CD4-positive, alpha-beta T cell treated with Interleukin-2 at 100 ng/mL for 4 hours (primary cell): Measurements from ENCODE around the gene SAMD4A.
"Not testable (repeated sequence)": the region's sequence is repeated elsewhere in the genome, so short reads cannot be mapped to it uniquely, and the experiment has no call there.

ENCODE experiments used
- DNase-seq: peaks from one replicate; pipeline ENCODE4 v3.0.0-alpha.2; 2020; ENCODE audit warnings: low spot score

The SAMD4A gene

DNA sequence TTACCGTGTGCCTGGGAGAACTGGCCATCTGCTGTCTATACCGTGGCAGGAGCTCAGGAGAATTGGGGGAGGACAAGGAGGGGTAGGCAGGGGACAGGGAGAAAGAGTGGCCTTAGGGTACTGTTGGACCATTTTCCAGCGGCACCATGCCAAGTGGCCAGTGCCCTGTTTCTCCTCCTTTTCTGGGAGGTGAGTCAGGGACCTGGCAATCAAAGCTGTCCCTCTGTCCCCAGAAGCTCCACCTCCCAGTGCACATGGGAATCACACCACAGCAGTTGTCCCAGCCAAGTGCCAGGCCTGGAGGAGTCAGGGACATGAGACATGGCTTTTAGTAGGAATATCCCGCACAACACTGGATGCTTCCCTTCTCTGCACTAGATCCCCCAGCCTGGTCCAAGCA is 217.7 kb downstream of the SAMD4A start:
- DNase-seq = no peak

DNA sequence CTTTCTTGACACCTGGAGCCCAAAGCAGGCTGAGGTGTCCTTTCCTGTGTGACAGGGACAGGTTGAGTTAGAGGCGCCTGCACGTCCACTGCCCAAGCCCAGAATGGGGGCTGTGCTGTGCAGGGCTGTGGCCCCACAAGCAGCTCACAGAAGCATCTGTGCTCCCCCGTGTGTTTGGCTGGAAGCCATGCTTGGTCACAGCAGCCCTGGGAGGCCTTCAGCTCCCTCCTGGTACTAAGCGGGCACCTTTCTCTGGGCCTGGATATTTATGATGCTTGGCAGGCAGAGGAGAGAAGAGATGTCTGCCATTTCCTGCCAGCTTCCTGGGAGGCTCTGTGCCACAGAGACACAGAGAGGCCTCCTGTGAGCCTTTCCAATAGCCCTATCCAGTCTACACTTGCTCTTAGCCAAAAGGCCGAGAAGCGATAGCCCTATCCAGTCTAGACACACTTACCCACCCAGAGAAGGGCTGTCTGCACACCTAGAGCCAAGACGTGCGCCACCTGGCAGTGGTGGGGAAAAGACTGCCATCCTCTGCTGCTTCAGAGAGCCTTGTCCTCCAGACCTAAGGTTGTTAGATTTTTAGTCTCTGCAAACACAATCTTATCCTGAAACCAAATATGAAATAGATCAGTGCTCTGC is 218.3 kb downstream of the SAMD4A start:
- no peak for DNase-seq

DNA sequence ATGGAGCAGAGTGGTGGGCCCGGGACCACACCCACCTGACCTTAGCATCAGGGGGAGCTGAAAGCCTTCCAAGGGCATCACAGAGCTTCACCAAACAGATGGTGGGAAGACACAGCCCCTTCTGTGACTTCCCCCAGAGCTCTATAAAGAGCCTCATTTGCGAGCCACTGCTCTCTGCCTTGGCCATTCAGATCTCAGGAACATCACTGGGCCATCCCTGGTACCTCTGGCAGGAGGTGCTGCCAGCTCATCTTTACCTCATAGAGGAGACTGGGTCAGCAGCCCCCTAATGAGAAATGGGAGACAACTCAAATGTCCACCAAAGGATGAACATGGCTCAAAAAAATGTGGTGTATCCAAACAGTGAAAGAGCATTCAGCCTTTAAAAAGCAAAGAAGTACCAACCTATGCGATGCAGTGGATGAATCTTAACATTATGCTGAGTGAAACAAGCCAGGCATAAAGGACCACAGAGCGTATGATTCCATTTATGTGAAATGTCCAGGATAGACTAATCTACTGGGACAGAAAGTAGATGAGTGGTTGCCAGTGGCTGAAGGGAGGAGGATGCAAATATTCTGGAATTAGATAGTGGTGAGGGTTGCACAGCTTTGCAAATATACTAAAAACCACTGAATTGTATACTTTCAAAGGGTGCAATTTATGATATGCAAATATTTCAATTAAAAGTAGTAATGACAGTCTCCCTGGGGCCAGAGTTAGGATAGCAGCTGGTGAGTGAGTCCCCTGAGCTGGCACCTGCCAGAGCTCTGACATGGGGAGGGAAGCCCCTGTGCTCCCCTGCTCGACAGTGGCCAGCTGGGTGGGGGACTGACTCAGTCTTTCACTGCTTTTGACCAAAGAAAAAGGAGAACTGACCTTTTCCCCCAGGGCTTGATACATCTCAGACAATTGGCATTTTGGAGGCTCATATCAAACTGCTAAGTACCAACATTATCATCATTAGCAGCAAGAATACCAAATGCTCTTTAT is 219.1 kb downstream of the SAMD4A start:
- DNase-seq = no peak

- DNase-seq = no peak
Observed at GRCh38 chr14:54786838-54787237, 219.9 kb downstream of the SAMD4A start.

DNA sequence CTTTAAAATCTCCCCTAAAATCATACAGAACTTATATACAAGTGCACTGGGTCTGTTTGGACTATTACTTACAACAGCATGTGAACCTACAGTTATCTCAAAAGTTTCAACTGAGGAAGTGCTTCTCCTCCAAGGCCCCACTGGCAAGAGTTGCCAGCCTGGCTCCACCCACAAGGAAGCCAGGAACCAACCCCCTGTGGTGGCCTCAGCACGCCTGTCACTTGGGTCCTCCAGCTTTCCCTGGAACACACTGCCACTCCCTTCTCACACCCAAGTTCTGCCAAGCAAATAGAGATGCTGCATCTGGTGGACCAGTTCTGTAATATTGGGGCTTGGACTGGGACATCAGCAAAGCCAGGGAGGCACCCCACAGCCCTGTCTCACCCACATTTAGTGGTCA is 220.3 kb downstream of the SAMD4A start:
- no peak for DNase-seq

DNA sequence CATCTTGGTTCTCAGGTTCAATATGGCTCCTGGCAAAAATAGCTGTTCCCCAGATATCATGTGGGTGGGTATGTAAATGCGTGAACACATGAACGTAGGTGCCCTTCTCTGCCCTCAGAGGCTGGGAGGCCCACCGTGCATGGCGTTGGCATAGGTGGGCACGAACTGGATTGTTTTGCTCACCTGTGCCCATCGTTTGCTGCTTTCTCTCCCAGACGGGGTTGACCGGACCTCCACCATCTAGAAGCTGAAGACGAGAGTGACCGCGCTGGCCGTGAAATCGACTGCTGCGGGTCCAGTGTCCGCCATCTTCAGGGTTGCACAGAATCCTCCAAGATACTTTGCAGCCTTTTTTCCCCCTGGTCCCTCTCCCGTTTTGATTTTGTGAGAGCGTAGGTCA is 221.8 kb downstream of the SAMD4A start:
- DNase-seq = no peak

DNA sequence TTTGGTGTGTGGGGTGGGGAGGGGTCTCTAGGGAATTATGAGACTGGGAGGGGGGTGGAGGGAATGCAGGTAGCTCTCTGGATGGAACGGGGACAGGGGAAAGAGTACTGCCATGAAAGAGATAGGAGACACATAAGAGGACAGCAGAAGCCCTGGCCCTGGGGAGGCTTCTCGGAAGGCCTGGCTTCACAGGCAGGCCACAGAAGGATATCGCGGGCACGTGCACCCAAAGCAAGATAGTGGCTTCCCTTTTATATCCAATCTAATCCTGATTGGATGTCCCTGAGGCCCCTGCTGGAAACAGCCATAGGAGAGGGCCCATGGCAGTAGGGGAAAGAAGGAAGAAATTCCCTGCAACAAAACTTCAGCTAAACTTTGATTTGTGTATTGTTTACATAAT is 222.2 kb downstream of the SAMD4A start:
- DNase-seq = no peak

- DNase-seq = no peak
Observed at GRCh38 chr14:54789781-54790480, 223.0 kb downstream of the SAMD4A start.

DNA sequence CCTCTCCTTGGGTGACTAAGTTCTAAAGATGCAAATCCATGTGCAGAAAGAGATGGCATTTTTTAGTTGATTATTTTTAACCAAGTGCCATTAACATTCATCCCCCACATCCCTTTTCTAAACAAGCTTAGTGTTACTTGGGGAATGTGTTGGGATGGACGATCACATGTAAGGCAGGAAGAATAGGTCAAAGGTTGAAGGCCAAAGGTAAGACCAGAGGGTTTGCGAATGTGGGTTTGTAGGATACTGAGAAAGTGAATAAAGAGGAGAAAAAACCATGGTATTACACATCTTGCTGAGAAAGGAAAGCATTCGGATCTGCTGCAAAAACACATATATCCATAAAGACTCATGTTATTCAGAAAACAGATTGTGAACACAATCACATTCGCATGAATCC is 224.1 kb downstream of the SAMD4A start:
- DNase-seq = no peak

- no peak for DNase-seq
Observed at GRCh38 chr14:54792288-54792687, 225.4 kb downstream of the SAMD4A start.

GRCh38 chr14:54794159-54794558 is 227.2 kb downstream of the SAMD4A start:
- DNase-seq = no peak

DNA sequence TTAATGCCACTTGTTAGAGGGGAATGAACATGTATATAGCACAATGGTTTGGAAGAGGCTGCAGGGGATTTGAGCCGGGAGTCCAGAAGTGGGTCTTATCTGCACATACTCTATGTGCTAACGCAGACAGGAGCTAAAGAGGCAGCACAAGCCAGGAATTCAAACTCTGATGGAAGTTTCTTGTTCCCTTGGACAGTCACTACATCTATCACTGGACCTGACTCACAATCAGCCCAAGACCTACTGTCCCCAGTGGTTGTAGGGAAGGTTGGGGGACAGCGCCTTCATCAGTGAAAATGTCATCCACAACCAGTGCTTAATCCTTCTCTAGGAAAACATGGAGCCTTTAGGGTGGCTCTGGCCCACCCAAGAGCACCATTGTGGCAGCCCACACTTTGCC is 227.9 kb downstream of the SAMD4A start:
- no peak for DNase-seq

DNA sequence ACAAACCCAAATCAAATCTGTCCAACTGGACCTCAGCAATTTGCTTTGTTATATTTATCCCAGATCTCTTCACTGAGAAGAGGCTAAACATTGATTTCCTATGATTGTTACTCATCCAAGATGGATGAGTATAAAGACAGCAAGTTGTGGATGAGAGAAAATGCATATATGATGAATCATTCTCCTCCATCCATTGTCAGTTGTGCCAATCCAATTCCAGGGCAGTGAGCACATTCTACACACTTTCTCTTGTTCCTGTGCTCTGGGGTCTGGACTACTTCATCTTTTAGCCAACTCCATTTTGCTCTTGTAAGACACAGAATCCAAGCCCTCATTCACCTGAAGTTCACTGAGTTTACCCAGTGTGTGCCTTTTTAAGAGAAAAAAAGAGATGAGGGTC is 230.0 kb downstream of the SAMD4A start:
- no peak for DNase-seq

DNA sequence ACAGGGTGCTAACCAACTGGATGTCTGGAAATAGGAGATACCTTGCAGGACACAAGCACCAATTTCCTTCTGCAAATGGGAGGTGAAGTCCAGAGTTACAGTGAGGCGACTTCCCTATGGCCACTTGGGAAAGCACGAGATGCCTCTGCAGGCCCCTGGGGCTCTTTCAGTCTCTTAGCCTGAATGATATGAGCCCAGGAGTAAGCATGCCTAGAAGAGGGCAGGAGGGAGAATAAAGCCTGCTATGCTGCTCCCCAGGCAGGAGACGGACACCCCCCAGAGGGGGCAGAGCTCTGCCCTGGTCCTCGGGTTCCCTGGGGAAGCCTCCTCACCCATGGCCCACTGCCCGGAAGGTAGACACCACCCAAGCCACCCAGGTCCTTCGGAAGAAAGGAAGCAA is 230.6 kb downstream of the SAMD4A start:
- DNase-seq = no peak

DNA sequence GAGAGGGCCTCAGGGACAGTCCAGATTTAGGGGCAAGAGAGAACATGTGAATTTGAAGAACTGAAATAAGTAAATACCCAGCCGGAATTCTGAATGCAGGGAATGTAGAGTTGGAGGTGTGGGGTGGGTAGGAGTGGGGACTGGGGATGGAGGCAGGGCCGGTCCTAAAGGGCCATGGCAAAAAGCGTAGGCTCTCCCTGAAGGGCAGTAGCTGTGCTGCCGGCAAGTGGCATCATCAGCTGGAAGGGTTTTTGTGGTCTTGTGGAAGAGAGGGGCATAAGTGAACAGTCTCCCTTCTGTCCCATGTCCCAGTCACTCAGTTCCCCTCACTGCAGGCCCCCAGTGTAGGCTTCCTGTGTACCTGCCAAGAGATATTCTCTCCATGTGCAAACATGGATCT is 231.1 kb downstream of the SAMD4A start:
- DNase-seq = no peak

- no peak for DNase-seq
Observed at GRCh38 chr14:54798465-54799124, 231.7 kb downstream of the SAMD4A start.

GRCh38 chr14:54801482-54801881 is 234.6 kb downstream of the SAMD4A start:
- DNase-seq = not testable (repeated sequence)

DNA sequence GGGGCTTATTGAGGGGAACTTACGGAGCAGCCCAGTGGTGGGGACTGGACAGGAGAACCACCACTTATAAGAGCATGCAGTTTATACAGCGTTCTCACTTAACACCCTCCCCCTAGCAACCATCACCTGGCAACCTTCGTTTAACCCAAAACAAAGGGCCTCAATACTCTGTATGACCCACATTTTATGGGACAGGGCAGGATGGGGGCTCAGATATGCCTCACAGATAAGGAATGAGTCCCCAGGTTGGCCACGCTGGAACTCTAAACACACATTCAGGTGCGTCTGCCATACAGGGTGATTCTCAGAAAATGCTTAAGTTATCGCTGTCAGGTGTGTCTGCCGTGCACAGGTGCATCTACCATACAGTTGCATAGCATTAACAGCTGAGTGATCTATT is 236.5 kb downstream of the SAMD4A start:
- no peak for DNase-seq

DNA sequence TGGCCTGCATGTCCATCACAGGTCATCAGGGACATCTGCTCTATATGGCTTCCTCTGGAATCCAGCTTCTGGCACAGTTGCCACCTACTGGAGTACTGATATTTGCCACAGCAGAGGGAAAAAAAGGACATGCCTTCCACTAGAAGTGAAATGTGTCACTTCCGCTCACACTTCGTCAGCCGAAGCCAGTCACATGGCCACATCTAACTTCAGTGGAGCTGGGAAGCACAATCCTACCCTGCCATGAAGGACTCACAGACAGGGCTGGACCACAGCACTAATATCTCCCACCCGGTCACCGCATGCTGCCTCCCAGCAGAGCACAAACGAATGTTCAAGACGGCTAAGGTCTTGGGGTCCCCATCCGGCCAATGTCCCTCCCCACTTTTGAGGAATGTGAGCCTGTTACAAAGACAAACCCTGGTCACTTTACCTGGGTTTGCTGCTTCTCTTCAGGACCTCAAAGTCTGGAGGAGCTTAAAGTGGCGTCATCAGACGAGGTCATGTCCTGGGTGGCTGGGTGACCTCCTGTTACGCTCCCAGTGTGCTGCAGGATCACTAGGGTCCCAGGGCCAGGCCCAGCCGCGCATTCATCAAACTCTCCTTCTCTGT is 237.1 kb downstream of the SAMD4A start:
- no peak for DNase-seq

GRCh38 chr14:54804538-54805041 is 237.7 kb downstream of the SAMD4A start:
- DNase-seq = no peak

- DNase-seq = no peak
Observed at GRCh38 chr14:54805070-54805444, 238.1 kb downstream of the SAMD4A start.
